Vagina (tissue), 2 donors: ENCODE measurements around the gene TTLL8.

ENCODE experiments used
- POLR2A ChIP-seq, 2 donors: fragments of 450-650 bp; IDR thresholded peaks; one replicate each; pipeline ENCODE4 v1.6.1; 2017; ENCODE audit warnings: antibody characterized with exemption in 2 of 2, mild to moderate bottlenecking in 2 of 2, moderate library complexity in 2 of 2
- TF ChIP-seq, protein P1 (sequence below), 3 experiments: fragments of 450-650 bp in 2 of 3; fragments of 200-600 bp in 1 of 3; sonication (generic) in 1 of 3; IDR thresholded peaks; one replicate each; pipeline ENCODE4 v1.5.1; 2017 to 2019; ENCODE audit warnings: antibody characterized with exemption in 3 of 3, mild to moderate bottlenecking in 2 of 3, moderate library complexity in 2 of 3

DNA sequence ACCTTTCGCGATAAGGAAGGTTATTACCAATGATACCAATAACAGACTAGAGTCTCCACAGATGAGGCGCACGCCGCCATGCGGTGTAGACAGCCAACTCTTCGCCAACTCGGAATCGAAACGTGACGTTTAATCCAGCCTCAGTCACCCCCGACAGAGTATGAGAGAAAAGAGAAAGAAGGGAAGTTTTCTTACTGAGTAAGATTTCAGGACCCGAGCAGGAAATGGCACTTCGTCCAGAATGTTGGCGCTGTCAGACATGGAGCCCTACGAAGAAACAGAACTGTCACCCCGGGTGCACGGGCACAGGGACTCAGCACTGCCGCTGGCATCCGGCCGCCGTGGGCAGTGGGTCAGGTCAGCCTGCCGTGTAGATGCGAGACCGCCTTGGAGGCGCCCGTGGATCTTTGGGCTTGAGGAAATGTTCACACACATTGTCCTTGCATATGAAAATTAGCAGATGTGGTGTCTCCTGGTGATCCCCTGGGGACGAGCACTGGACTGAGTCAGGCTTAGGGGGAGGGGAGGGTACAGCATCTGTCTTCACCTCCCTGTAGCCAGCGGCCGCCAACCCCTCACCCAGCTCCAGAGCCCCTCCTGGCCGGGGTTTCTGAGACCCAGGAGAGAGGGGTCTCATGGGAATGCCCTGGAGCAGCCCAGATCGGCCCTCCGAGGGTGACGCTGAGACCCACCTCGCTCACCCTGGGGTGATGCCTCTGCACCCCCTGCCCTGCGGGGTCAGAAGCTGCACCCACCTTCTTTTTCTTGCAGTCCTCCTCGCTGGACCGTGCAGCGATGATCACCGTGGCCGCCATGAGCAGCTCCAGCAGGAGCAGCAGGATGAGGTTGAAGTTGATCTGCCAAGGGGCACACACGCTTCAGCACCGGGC lies 18.8 kb upstream of the TTLL8 start:
- TF ChIP-seq, protein P1, sequence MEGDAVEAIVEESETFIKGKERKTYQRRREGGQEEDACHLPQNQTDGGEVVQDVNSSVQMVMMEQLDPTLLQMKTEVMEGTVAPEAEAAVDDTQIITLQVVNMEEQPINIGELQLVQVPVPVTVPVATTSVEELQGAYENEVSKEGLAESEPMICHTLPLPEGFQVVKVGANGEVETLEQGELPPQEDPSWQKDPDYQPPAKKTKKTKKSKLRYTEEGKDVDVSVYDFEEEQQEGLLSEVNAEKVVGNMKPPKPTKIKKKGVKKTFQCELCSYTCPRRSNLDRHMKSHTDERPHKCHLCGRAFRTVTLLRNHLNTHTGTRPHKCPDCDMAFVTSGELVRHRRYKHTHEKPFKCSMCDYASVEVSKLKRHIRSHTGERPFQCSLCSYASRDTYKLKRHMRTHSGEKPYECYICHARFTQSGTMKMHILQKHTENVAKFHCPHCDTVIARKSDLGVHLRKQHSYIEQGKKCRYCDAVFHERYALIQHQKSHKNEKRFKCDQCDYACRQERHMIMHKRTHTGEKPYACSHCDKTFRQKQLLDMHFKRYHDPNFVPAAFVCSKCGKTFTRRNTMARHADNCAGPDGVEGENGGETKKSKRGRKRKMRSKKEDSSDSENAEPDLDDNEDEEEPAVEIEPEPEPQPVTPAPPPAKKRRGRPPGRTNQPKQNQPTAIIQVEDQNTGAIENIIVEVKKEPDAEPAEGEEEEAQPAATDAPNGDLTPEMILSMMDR (IDR thresholded peaks at IDR 0.05), result no peak
- TF ChIP-seq POLR2A (IDR thresholded peaks at IDR 0.05), result no peak
